Smooth muscle cell (in vitro differentiated cells): ENCODE data around the gene PGK2. TPM values are rescaled to one million over a fixed set of nuclear protein-coding genes. Genes with fewer than 3 reads are reported as not detected.

Experiments used
- DNase-seq: peaks from one replicate; lab custom pipeline; 2025; ENCODE audit not compliant: unreplicated experiment; lab: John Stamatoyannopoulos, UW
- H2AFZ ChIP-seq: fragments of 200-600 bp; sonication (generic); 2 replicates; pipeline ENCODE4 v1.6.0; 2016; ENCODE audit warnings: antibody characterized with exemption, low read depth, mild to moderate bottlenecking
- H3F3A ChIP-seq: fragments of 200-600 bp; sonication (generic); 2 replicates; pipeline ENCODE4 v1.6.0; 2017; ENCODE audit warnings: antibody characterized with exemption, low read depth
- H3K27ac ChIP-seq: fragments of 200-600 bp; sonication (generic); 2 replicates; pipeline ENCODE4 v1.5.1; 2016; ENCODE audit warnings: low read depth, mild to moderate bottlenecking
- H3K27me3 ChIP-seq: fragments of 200-600 bp; sonication (generic); 2 replicates; pipeline ENCODE4 v1.6.1; 2016; ENCODE audit warnings: low read depth, mild to moderate bottlenecking
- H3K36me3 ChIP-seq: fragments of 200-600 bp; sonication (generic); 2 replicates; pipeline ENCODE4 v1.5.1; 2016; ENCODE audit warnings: low read depth
- H3K4me1 ChIP-seq: fragments of 200-600 bp; sonication (generic); 2 replicates; pipeline ENCODE4 v1.5.1; 2016; ENCODE audit warnings: low read depth
- H3K4me2 ChIP-seq: fragments of 200-600 bp; sonication (generic); 2 replicates; pipeline ENCODE4 v1.6.0; 2016; ENCODE audit warnings: mild to moderate bottlenecking
- H3K4me3 ChIP-seq: fragments of 200-600 bp; sonication (generic); 2 replicates; pipeline ENCODE4 v1.5.1; 2016; ENCODE audit warnings: mild to moderate bottlenecking
- H3K79me2 ChIP-seq: fragments of 200-600 bp; sonication (generic); 2 replicates; pipeline ENCODE4 v1.6.0; 2016; ENCODE audit warnings: low read depth, mild to moderate bottlenecking
- H3K9ac ChIP-seq: fragments of 200-600 bp; sonication (generic); 2 replicates; pipeline ENCODE4 v1.6.0; 2016; ENCODE audit warnings: low read depth
- H3K9me3 ChIP-seq: fragments of 200-600 bp; sonication (generic); replicated peaks from 2 replicates; pipeline ENCODE4 v1.5.1; 2016; ENCODE audit warnings: low read depth
- H4K20me1 ChIP-seq: fragments of 200-600 bp; sonication (generic); 2 replicates; pipeline ENCODE4 v1.6.0; 2016; ENCODE audit warnings: low read depth
- CTCF ChIP-seq: fragments of 200-600 bp; sonication (generic); IDR thresholded peaks from 2 replicates; pipeline ENCODE4 v1.5.1; 2017; ENCODE audit warnings: borderline replicate concordance, mild to moderate bottlenecking, antibody characterized with exemption; ENCODE audit not compliant: insufficient read depth, poor library complexity, severe bottlenecking
- WGBS: methylation state at CpG from one replicate; pipeline ENCODE4 v1.1.7; 2016; ENCODE audit warnings: low lambda C conversion rate; 5-methylcytosine and 5-hydroxymethylcytosine counted together
- polyA plus RNA-seq: library from polyadenylated mRNA; unstranded; fragments of >200 nt; fragmentation: Nextera tagmentation; extraction: Ambion mirVana; gene quantifications from 2 replicates; pipeline ENCODE4 v1.2.1, GENCODE V29; 2016
- total RNA-seq: library from RNA; depleted of rRNA; stranded (reverse); fragments of >200 nt; gene quantifications from 2 replicates; pipeline ENCODE4 v1.2.3, GENCODE V29; 2014

PGK2 gene
- total and polyA plus RNA-seq, 2 experiments from 2014 or later = 0.09 TPM; not detected in 1

GRCh38 chr6:49775043-49775442 lies 12.0 kb downstream of the PGK2 start:
- DNase-seq = no peak

GRCh38 chr6:49772285-49772684 lies 14.8 kb downstream of the PGK2 start:
- H3K36me3 ChIP-seq = no peaks in the 10 kb centered on the region
- no peak for DNase-seq
- H3K4me3 ChIP-seq = no peak overlapping the region
- H2AFZ ChIP-seq = no peak overlapping the region
- H3K9me3 ChIP-seq = no peaks in the 10 kb centered on the region
- H3F3A ChIP-seq = no peaks in the 10 kb centered on the region
- no peaks in the 10 kb centered on the region for H3K27me3 ChIP-seq
- no peaks in the 10 kb centered on the region for H4K20me1 ChIP-seq
- 30% methylated on average over 5 of the region's 5 CpGs for WGBS
- H3K27ac ChIP-seq = no peak overlapping the region
- H3K9ac ChIP-seq = no peak overlapping the region
- H3K4me2 ChIP-seq = no peak overlapping the region
- H3K4me1 ChIP-seq = no peaks in the 10 kb centered on the region
- no peaks in the 10 kb centered on the region for H3K79me2 ChIP-seq
- TF ChIP-seq CTCF = no peak

More at GRCh38 chr6:49775043-49775442, 12.0 kb downstream of the PGK2 start:
- H3F3A ChIP-seq = no peaks in the 10 kb centered on the region
- no peaks in the 10 kb centered on the region for H4K20me1 ChIP-seq
- H2AFZ ChIP-seq = no peak overlapping the region
- TF ChIP-seq CTCF = no peak
- no peaks in the 10 kb centered on the region for H3K27me3 ChIP-seq
- H3K9ac ChIP-seq = no peak overlapping the region
- H3K4me1 ChIP-seq = no peaks in the 10 kb centered on the region
- no peak overlapping the region for H3K27ac ChIP-seq
- H3K36me3 ChIP-seq = no peaks in the 10 kb centered on the region
- no peaks in the 10 kb centered on the region for H3K79me2 ChIP-seq
- no peak overlapping the region for H3K4me3 ChIP-seq
- no peaks in the 10 kb centered on the region for H3K9me3 ChIP-seq
- no peak overlapping the region for H3K4me2 ChIP-seq

DNA sequence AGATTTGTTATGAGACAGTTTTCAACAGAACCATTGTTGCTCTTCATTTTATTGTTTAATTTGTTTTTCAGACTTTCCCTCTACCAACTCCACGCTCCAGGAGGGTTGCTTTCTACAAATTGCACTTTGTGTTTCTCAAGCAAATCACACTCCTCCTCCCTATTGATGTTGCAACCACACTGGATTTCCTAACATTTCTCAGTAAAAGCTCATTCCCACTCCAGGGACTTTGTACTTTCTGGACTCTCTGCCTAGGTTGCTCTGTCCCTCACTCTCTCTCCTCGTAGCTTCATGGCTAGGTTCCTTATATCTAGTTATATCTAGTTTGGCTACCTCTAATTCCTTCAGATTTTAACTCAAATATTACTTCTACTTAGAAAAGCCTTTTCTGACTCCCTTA lies 20.3 kb downstream of the PGK2 start:
- H3K36me3 ChIP-seq = no peaks in the 10 kb centered on the region
- no peak overlapping the region for H3K27ac ChIP-seq
- no peaks in the 10 kb centered on the region for H3F3A ChIP-seq
- no peak for DNase-seq
- no peaks in the 10 kb centered on the region for H4K20me1 ChIP-seq
- WGBS = 83% methylated on average over 2 of the region's 2 CpGs
- H3K4me2 ChIP-seq = no peak overlapping the region
- no peaks in the 10 kb centered on the region for H3K4me1 ChIP-seq
- H3K27me3 ChIP-seq = no peaks in the 10 kb centered on the region
- H3K9ac ChIP-seq = no peak overlapping the region
- TF ChIP-seq CTCF = no peak
- no peak overlapping the region for H3K4me3 ChIP-seq
- no peaks in the 10 kb centered on the region for H3K9me3 ChIP-seq
- H2AFZ ChIP-seq = no peak overlapping the region
- H3K79me2 ChIP-seq = no peaks in the 10 kb centered on the region

DNA sequence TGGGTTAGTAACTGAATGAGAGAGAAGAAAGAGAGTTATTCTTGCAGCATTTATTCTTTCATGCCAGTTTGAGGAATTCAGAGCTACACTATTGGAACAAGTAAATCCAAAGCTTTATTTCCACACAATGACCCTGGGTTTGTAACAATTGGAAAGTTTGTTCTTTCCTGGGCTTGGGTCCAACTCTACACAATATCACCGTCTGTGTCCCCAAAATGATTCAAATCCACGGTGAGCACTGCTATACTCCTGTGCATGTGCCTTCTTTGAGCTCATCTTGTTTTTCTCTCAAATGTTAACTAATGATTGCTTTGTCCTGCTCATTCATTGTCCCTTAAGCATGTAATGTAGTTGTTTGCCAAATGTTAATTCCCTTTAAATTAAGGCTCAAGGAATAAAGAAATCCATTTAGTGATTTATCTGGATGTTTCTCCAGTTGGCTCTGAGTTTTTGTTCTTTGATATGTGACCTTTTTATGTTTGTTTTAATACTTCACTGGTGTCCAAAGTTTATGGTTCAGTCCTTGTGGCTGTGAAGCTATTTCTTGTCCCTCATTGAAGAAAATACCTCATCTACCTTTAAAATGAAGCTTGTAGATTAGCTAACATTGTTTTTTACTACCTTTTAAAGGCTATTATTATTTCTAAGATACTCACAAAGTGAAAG lies 22.4 kb downstream of the PGK2 start:
- 93% methylated on average over 2 of the region's 2 CpGs for WGBS
- no peak for DNase-seq
- no peaks in the 10 kb centered on the region for H3K4me1 ChIP-seq
- no peak for TF ChIP-seq CTCF
- H3K4me2 ChIP-seq = no peak overlapping the region
- H4K20me1 ChIP-seq = no peaks in the 10 kb centered on the region
- H3K27me3 ChIP-seq = no peaks in the 10 kb centered on the region
- no peak overlapping the region for H3K27ac ChIP-seq
- no peak overlapping the region for H3K9ac ChIP-seq
- no peak overlapping the region for H2AFZ ChIP-seq
- no peaks in the 10 kb centered on the region for H3K79me2 ChIP-seq
- no peaks in the 10 kb centered on the region for H3F3A ChIP-seq
- no peaks in the 10 kb centered on the region for H3K9me3 ChIP-seq
- no peak overlapping the region for H3K4me3 ChIP-seq
- no peaks in the 10 kb centered on the region for H3K36me3 ChIP-seq
